AG04449 (cell line): ENCODE measurements around the gene SLC35F6.

Experiments used
- CTCF ChIA-PET: fragments of 350-600 bp; formaldehyde crosslinking; extraction: SDS; loops from one replicate; lab custom pipeline; 2021; ENCODE audit warnings: antibody characterized with exemption; lab: Yijun Ruan, JAX
- POLR2A ChIA-PET: fragments of 400-600, 350-600 bp; formaldehyde crosslinking; extraction: SDS; loops from one replicate; lab custom pipeline; 2020; ENCODE audit warnings: antibody characterized with exemption, inconsistent platforms; lab: Yijun Ruan, JAX
- DNase-seq: peaks from one replicate; pipeline ENCODE4 v3.0.0-alpha.2; 2010; ENCODE audit warnings: low read depth, low spot score
- H3K4me3 ChIP-seq: 2 replicates; pipeline ENCODE4 v1.5.1; 2011; ENCODE audit warnings: low read depth, mild to moderate bottlenecking, control low read depth, low read length
- CTCF ChIP-seq: IDR thresholded peaks from one replicate; pipeline ENCODE4 v1.5.1; 2011; ENCODE audit warnings: mild to moderate bottlenecking, moderate library complexity, low read length, control low read depth, inconsistent platforms; ENCODE audit not compliant: insufficient read depth; ENCODE audit errors: missing control alignments

The SLC35F6 gene

GRCh38 chr2:26718949-26719686, 45.0 kb upstream of the SLC35F6 start:
- POLR2A ChIA-PET, result no interaction called here
- CTCF ChIA-PET, result interaction anchor here (1.4 to 1.5 kb wide), 2 partner anchors 27 to 114 kb away, joined by 4 to 13 read pairs; no protein-coding TSS in a partner anchor
- no peak for TF ChIP-seq CTCF

GRCh38 chr2:26720322-26721114, 43.6 kb upstream of the SLC35F6 start:
- no peak overlapping the region for H3K4me3 ChIP-seq
- no peak for DNase-seq
- no peak for TF ChIP-seq CTCF
- ChIA-PET POLR2A (no interaction called here), CTCF (interaction anchor here (0.7 to 1.8 kb wide), 6 partner anchors 9 to 142 kb away, joined by 3 to 10 read pairs (median 4); no protein-coding TSS in a partner anchor)

More at GRCh38 chr2:26718949-26719686, 45.0 kb upstream of the SLC35F6 start:
- H3K4me3 ChIP-seq, result no peak overlapping the region
- DNase-seq, result no peak

GRCh38 chr2:26721115-26722032, 42.7 kb upstream of the SLC35F6 start:
- CTCF ChIA-PET, result interaction anchor here (0.8 to 1.8 kb wide), 5 partner anchors 10 to 143 kb away, joined by 3 to 10 read pairs (median 4); no protein-coding TSS in a partner anchor
- H3K4me3 ChIP-seq, result no peak overlapping the region
- POLR2A ChIA-PET, result no interaction called here
- no peak for DNase-seq
- TF ChIP-seq CTCF, result no peak

DNA sequence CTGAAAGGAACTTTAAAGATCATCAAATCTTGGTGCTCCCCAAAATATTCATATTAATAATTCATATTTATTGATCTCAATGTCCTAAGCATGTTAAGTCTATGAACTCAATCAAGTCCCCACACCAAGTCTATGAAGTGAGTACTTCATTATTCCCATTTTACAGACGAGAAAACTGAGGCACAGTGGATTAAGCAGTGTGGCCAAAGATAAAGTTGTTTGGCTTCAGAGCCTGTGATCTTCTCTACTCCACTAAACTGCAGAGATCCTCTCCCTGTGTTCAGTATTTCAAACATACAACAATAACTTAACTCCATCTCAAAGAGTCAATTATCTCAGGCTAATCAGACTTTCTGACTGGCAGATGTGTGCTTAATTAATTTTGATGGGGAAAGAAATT, 41.8 kb upstream of the SLC35F6 start:
- H3K4me3 ChIP-seq, result no peak overlapping the region
- POLR2A ChIA-PET, result no interaction called here
- CTCF ChIA-PET, result no interaction called here
- TF ChIP-seq CTCF, result no peak
- DNase-seq, result no peak

DNA sequence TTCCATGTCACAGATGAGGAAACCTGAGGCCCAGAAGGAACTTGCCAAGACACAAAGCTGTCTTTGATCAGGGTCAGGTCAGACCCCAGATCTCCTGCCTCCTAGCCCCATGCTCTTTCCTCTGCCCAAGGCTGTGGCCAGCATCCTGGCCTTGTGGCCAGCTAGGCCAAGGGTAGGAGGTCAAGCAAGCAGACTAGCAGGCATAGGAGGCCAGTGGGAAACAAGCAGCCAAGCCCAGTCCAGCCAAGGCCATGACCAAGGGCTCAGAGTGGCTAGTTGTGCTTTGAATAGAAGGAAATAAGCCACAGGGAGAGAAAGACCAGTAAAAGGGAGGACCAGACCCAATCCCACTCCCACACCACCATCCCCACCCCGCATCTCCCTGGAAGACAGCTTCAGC, 41.2 kb upstream of the SLC35F6 start:
- H3K4me3 ChIP-seq, result no peak overlapping the region
- DNase-seq, result no peak
- CTCF ChIA-PET, result interaction anchor here (1.2 kb wide), 1 partner anchor 8 kb away, joined by 3 read pairs; no protein-coding TSS in a partner anchor
- POLR2A ChIA-PET, result no interaction called here
- no peak for TF ChIP-seq CTCF
